ENCODE data around the gene SPRED2. TPM values are rescaled to one million over a fixed set of nuclear protein-coding genes. Genes with fewer than 3 reads are reported as not detected.

SPRED2 gene
- total and polyA plus RNA-seq, 2 experiments from 2014 or later, result 19.7 to 20.3 TPM

DNA sequence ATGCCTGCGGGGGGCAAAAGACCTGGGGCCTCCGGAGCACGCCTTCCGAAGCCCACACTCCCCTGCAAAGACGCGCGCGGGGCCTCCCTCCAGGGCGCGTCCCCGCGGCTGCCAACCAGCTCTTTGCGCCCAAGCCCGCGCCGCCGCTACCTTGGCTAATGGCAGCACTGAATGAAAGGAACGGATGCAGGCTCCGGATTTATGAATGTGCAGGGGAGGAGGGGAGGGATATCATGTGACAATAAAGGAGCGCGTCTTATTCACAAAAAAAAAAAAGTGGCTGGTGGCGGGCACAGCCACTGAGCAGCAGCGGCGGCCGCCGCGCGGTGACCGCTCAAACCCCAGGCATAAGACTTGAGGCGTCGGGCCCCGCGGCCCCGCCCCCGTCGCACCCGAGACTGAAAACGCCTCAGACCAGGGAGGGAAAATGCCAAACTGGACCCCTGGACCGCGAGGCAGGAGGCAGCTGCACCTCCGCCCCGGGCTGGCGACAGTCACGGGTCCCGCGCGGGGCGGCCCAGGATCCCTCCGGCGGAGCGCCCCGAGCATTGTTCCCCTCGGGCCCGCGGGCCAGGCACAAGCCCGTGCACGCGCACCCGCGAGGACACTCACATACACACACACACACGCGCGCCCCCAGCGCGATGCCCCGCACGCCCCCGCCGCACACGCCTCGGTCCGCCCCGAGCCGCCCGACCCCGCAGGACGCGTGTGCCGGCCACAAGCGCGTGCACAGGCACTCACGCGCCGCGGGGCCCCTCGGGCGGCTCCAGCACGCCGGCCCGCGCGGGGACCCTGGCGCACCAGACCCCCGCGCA is 1.6 kb downstream of the SPRED2 start:
- Histone ChIP-seq H3K4me2 (ENCODE audit: unreplicated experiment) (peak overlapping the region; percentile 76), H4K20me1 (ENCODE audit: insufficient read depth) (peaks cover 3% of the 10 kb centered on the region; the same call in 1 of the 2 replicates), H3F3A (ENCODE audit: insufficient read depth) (peaks cover 25% of the 10 kb centered on the region), H3K79me2 (ENCODE audit: insufficient read depth) (peaks cover 71% of the 10 kb centered on the region), H3K36me3 (ENCODE audit: low read depth) (no peaks in the 10 kb centered on the region), H3K27ac (peak overlapping the region; percentile 72), H3K9me2 (ENCODE audit: insufficient read depth) (no peaks in the 10 kb centered on the region), H3K9me3 (ENCODE audit: low read depth) (no peaks in the 10 kb centered on the region), H3K27me3 (replicated peaks; ENCODE audit: insufficient read depth) (no peaks in the 10 kb centered on the region), H3K4me3 (peak overlapping the region; percentile 97), H3K9ac (peak overlapping the region; percentile 88), H2AFZ (peak overlapping the region; percentile 99), H3K4me1 (ENCODE audit: insufficient read depth) (peaks cover 18% of the 10 kb centered on the region; the same call in 1 of the 2 replicates)
- in situ Hi-C loops (cut with MboI), result no loop called here
- TF ChIP-seq EZH2 (IDR thresholded peaks at IDR 0.05; ENCODE audit: insufficient read depth, poor library complexity, severe bottlenecking), result no peak
- no peak for TF ChIP-seq EZH2phosphoT487 (IDR thresholded peaks at IDR 0.05; ENCODE audit: insufficient read depth, low read depth)
- peak; percentile 70 for DNase-seq
- 1 to 2% methylated on average over 55 to 72 of the region's 95 CpGs for WGBS, 2 experiments (ENCODE audit: low coverage in 1 of 2, low lambda C conversion rate in 2 of 2, missing lambda C conversion rate in 2 of 2)

- Histone ChIP-seq H4K20me1 (ENCODE audit: insufficient read depth) (peaks cover 4% of the 10 kb centered on the region; the same call in 1 of the 2 replicates), H3K79me2 (ENCODE audit: insufficient read depth) (peaks cover 79% of the 10 kb centered on the region), H3F3A (ENCODE audit: insufficient read depth) (peaks cover 19% of the 10 kb centered on the region; the same call in 1 of the 2 replicates), H3K9me3 (ENCODE audit: low read depth) (no peaks in the 10 kb centered on the region), H3K4me2 (ENCODE audit: unreplicated experiment) (peak overlapping the region; percentile 76), H2AFZ (no peak overlapping the region; the same call in 1 of the 2 replicates), H3K36me3 (ENCODE audit: low read depth) (no peaks in the 10 kb centered on the region), H3K4me1 (ENCODE audit: insufficient read depth) (peaks cover 18% of the 10 kb centered on the region; the same call in 1 of the 2 replicates), H3K27ac (peak overlapping the region; percentile 72), H3K9ac (peak overlapping the region; percentile 88), H3K4me3 (peak overlapping the region; percentile 97), H3K9me2 (ENCODE audit: insufficient read depth) (no peaks in the 10 kb centered on the region), H3K27me3 (replicated peaks; ENCODE audit: insufficient read depth) (no peaks in the 10 kb centered on the region)
- WGBS, 2 experiments (ENCODE audit: low coverage in 1 of 2, low lambda C conversion rate in 2 of 2, missing lambda C conversion rate in 2 of 2), result 46% methylated on average over 17 of the region's 17 CpGs
- in situ Hi-C loops (cut with MboI), result no loop called here
- DNase-seq, result peak; percentile 28
- TF ChIP-seq EZH2phosphoT487 (IDR thresholded peaks at IDR 0.05; ENCODE audit: insufficient read depth, low read depth) (no peak), EZH2 (IDR thresholded peaks at IDR 0.05; ENCODE audit: insufficient read depth, poor library complexity, severe bottlenecking) (no peak)
Measured at GRCh38 chr2:65429786-65430602, 2.4 kb downstream of the SPRED2 start.

- whole genome bisulfite sequencing, 2 experiments (ENCODE audit: low coverage in 1 of 2, low lambda C conversion rate in 2 of 2, missing lambda C conversion rate in 2 of 2), result 61 to 68% methylated on average over 2 of the region's 2 CpGs
- Histone ChIP-seq H2AFZ (no peak overlapping the region), H3F3A (ENCODE audit: insufficient read depth) (peaks cover 15% of the 10 kb centered on the region; the same call in 1 of the 2 replicates), H3K36me3 (ENCODE audit: low read depth) (no peaks in the 10 kb centered on the region), H3K9me3 (ENCODE audit: low read depth) (no peaks in the 10 kb centered on the region), H3K27ac (no peak overlapping the region), H3K9ac (no peak overlapping the region), H3K9me2 (ENCODE audit: insufficient read depth) (no peaks in the 10 kb centered on the region), H3K4me1 (ENCODE audit: insufficient read depth) (peaks cover 18% of the 10 kb centered on the region; the same call in 1 of the 2 replicates), H4K20me1 (ENCODE audit: insufficient read depth) (peaks cover 9% of the 10 kb centered on the region), H3K4me3 (no peak overlapping the region), H3K27me3 (replicated peaks; ENCODE audit: insufficient read depth) (no peaks in the 10 kb centered on the region), H3K4me2 (ENCODE audit: unreplicated experiment) (no peak overlapping the region), H3K79me2 (ENCODE audit: insufficient read depth) (peaks cover 94% of the 10 kb centered on the region)
- in situ Hi-C loops (cut with MboI), result no loop called here
- no peak for TF ChIP-seq EZH2phosphoT487 (IDR thresholded peaks at IDR 0.05; ENCODE audit: insufficient read depth, low read depth)
- no peak for TF ChIP-seq EZH2 (IDR thresholded peaks at IDR 0.05; ENCODE audit: insufficient read depth, poor library complexity, severe bottlenecking)
- no peak for DNase-seq
Measured at GRCh38 chr2:65427532-65427931, 4.9 kb downstream of the SPRED2 start.

DNA sequence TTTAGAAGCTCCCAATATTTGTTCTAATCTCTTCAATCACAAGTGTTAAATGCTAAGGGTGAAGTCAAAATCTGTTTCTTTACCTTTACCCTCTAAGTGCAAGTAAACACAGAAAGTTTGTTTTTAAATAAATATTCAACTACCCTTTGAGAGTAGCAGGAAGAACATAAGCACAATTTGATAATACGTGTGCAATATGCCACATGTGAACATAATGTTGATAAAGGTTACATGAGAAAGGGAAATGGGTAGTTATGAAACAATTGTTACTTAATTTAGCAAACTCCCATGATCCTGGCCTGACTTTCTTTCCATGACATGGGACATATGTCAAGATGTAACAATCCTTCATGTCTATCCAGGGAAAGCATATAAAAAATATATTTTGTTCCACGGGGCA is 7.1 kb downstream of the SPRED2 start:
- peaks cover 16% of the 10 kb centered on the region; the same call in 1 of the 2 replicates for H3F3A ChIP-seq (ENCODE audit: insufficient read depth)
- peaks cover 25% of the 10 kb centered on the region for H4K20me1 ChIP-seq (ENCODE audit: insufficient read depth)
- no peak overlapping the region for H3K4me3 ChIP-seq
- 75 to 80% methylated on average over 2 of the region's 2 CpGs for WGBS, 2 experiments (ENCODE audit: low coverage in 1 of 2, low lambda C conversion rate in 2 of 2, missing lambda C conversion rate in 2 of 2)
- TF ChIP-seq EZH2 (IDR thresholded peaks at IDR 0.05; ENCODE audit: insufficient read depth, poor library complexity, severe bottlenecking) (no peak), EZH2phosphoT487 (IDR thresholded peaks at IDR 0.05; ENCODE audit: insufficient read depth, low read depth) (no peak)
- DNase-seq, result no peak
- in situ Hi-C loops (cut with MboI), result no loop called here
- no peak overlapping the region for H2AFZ ChIP-seq
- peaks cover 100% of the 10 kb centered on the region for H3K79me2 ChIP-seq (ENCODE audit: insufficient read depth)
- no peaks in the 10 kb centered on the region for H3K9me3 ChIP-seq (ENCODE audit: low read depth)
- H3K27me3 ChIP-seq (replicated peaks; ENCODE audit: insufficient read depth), result no peaks in the 10 kb centered on the region
- no peak overlapping the region for H3K4me2 ChIP-seq (ENCODE audit: unreplicated experiment)
- H3K9me2 ChIP-seq (ENCODE audit: insufficient read depth), result no peaks in the 10 kb centered on the region
- peaks cover 30% of the 10 kb centered on the region for H3K4me1 ChIP-seq (ENCODE audit: insufficient read depth)
- H3K9ac ChIP-seq, result no peak overlapping the region
- no peak overlapping the region for H3K27ac ChIP-seq
- no peaks in the 10 kb centered on the region for H3K36me3 ChIP-seq (ENCODE audit: low read depth)
